Esophagus squamous epithelium (tissue), 4 donors: ENCODE measurements around the gene PTPRT.

Source experiments
- POLR2A ChIP-seq, 4 donors: fragments of 450-650 bp; IDR thresholded peaks; one replicate each; pipeline ENCODE4 v1.6.1; 2017; ENCODE audit warnings: antibody characterized with exemption in 4 of 4, mild to moderate bottlenecking in 4 of 4, moderate library complexity in 3 of 4
- TF ChIP-seq, protein P1 (sequence below), 6 experiments: fragments of 450-650 bp in 4 of 6; fragments of 200-600 bp in 2 of 6; sonication (generic) in 2 of 6; IDR thresholded peaks; one replicate each; pipeline ENCODE4 v1.5.1; 2016 to 2019; ENCODE audit warnings: antibody characterized with exemption in 6 of 6, mild to moderate bottlenecking in 4 of 6, moderate library complexity in 4 of 6

DNA sequence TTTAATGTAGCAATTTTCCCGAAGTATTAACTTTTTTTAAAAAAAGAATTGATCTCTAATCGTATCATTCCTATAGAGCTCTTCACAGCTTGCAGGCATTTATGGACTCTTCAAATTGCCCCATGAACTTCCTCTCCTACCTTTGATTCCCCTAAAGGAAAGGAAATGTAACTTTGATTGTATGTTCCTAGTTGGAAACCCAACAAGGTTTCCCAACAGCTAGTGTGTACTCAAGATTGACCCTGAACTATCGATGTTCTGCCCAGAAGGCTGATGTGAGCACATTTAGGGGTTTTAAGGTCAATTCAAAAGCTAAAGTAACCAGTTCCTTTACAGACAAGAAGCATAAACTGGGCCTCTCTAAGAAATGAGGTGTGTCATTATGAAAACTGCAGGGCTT, 491.7 kb downstream of the PTPRT start:
- TF ChIP-seq, protein P1, sequence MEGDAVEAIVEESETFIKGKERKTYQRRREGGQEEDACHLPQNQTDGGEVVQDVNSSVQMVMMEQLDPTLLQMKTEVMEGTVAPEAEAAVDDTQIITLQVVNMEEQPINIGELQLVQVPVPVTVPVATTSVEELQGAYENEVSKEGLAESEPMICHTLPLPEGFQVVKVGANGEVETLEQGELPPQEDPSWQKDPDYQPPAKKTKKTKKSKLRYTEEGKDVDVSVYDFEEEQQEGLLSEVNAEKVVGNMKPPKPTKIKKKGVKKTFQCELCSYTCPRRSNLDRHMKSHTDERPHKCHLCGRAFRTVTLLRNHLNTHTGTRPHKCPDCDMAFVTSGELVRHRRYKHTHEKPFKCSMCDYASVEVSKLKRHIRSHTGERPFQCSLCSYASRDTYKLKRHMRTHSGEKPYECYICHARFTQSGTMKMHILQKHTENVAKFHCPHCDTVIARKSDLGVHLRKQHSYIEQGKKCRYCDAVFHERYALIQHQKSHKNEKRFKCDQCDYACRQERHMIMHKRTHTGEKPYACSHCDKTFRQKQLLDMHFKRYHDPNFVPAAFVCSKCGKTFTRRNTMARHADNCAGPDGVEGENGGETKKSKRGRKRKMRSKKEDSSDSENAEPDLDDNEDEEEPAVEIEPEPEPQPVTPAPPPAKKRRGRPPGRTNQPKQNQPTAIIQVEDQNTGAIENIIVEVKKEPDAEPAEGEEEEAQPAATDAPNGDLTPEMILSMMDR (IDR thresholded peaks at IDR 0.05): no peak
- TF ChIP-seq POLR2A (IDR thresholded peaks at IDR 0.05): no peak
